HEK293 (cell line): ENCODE data around the gene NRF1.
A peak's percentile ranks its signal among the peaks of the same experiment; 100 is the strongest.

Source experiments
- EGR2 ChIP-seq: fragments of 450-650 bp; formaldehyde crosslinking; IDR thresholded peaks from 2 replicates; pipeline ENCODE4 v1.5.1; 2016; ENCODE audit warnings: low read depth, missing biosample characterization, missing genetic modification characterization
- GLI2 ChIP-seq: fragments of 450-650 bp; formaldehyde crosslinking; IDR thresholded peaks from 2 replicates; pipeline ENCODE4; 2017; ENCODE audit warnings: missing biosample characterization, missing genetic modification characterization, low read depth, borderline replicate concordance
- KLF9 ChIP-seq: fragments of 450-650 bp; formaldehyde crosslinking; IDR thresholded peaks from 2 replicates; pipeline ENCODE4 v1.5.1; 2016; ENCODE audit warnings: missing biosample characterization, missing genetic modification characterization, low read depth
- OSR2 ChIP-seq: fragments of 450-650 bp; formaldehyde crosslinking; IDR thresholded peaks from 2 replicates; pipeline ENCODE4 v1.5.1; 2016; ENCODE audit warnings: missing biosample characterization, missing genetic modification characterization
- SETDB1 ChIP-seq: IDR thresholded peaks from one replicate; pipeline ENCODE4 v1.6.1; 2017; ENCODE audit warnings: mild to moderate bottlenecking, low read length, moderate library complexity, mixed read lengths; ENCODE audit not compliant: insufficient read length
- SP2 ChIP-seq: fragments of 450-650 bp; formaldehyde crosslinking; IDR thresholded peaks from 2 replicates; pipeline ENCODE4 v1.5.1; 2016; ENCODE audit warnings: missing biosample characterization, missing genetic modification characterization
- SP3 ChIP-seq: fragments of 450-650 bp; formaldehyde crosslinking; IDR thresholded peaks from 2 replicates; pipeline ENCODE4 v1.5.1; 2016; ENCODE audit warnings: missing biosample characterization, missing genetic modification characterization
- YY2 ChIP-seq: fragments of 450-650 bp; formaldehyde crosslinking; IDR thresholded peaks from 2 replicates; pipeline ENCODE4 v1.5.1; 2016; ENCODE audit warnings: missing biosample characterization, missing genetic modification characterization
- ZFHX2 ChIP-seq: fragments of 450-650 bp; formaldehyde crosslinking; conservative IDR thresholded peaks from 2 replicates; pipeline ENCODE4 v1.5.1; 2016; ENCODE audit warnings: missing biosample characterization, missing genetic modification characterization
- ZFP37 ChIP-seq: fragments of 450-650 bp; formaldehyde crosslinking; IDR thresholded peaks from 2 replicates; pipeline ENCODE4 v1.5.1; 2016; ENCODE audit warnings: missing biosample characterization, missing genetic modification characterization
- ZNF121 ChIP-seq: fragments of 450-650 bp; formaldehyde crosslinking; IDR thresholded peaks from 2 replicates; pipeline ENCODE4 v1.5.1; 2016; ENCODE audit warnings: missing biosample characterization, missing genetic modification characterization
- ZNF146 ChIP-seq: fragments of 450-650 bp; formaldehyde crosslinking; IDR thresholded peaks from 2 replicates; pipeline ENCODE4 v1.5.1; 2016; ENCODE audit warnings: missing biosample characterization, missing genetic modification characterization
- ZNF174 ChIP-seq: fragments of 450-650 bp; formaldehyde crosslinking; IDR thresholded peaks from 2 replicates; pipeline ENCODE4 v1.5.0; 2017; ENCODE audit warnings: missing biosample characterization, mild to moderate bottlenecking, missing genetic modification characterization
- ZNF223 ChIP-seq: fragments of 450-650 bp; formaldehyde crosslinking; IDR thresholded peaks from 2 replicates; pipeline ENCODE4 v1.5.1; 2016; ENCODE audit warnings: missing biosample characterization, missing genetic modification characterization
- ZNF248 ChIP-seq: fragments of 450-650 bp; formaldehyde crosslinking; IDR thresholded peaks from 2 replicates; pipeline ENCODE4 v1.5.1; 2017; ENCODE audit warnings: missing biosample characterization, missing genetic modification characterization
- ZNF266 ChIP-seq: fragments of 450-650 bp; formaldehyde crosslinking; IDR thresholded peaks from 2 replicates; pipeline ENCODE4 v1.5.1; 2016; ENCODE audit warnings: missing biosample characterization, missing genetic modification characterization, low read depth
- ZNF302 ChIP-seq: fragments of 450-650 bp; formaldehyde crosslinking; IDR thresholded peaks from 2 replicates; pipeline ENCODE4 v1.5.1; 2016; ENCODE audit warnings: missing biosample characterization, missing genetic modification characterization, low read depth
- ZNF362 ChIP-seq: fragments of 450-650 bp; formaldehyde crosslinking; IDR thresholded peaks from 2 replicates; pipeline ENCODE4 v1.5.1; 2016; ENCODE audit warnings: missing biosample characterization, missing genetic modification characterization
- ZNF366 ChIP-seq: fragments of 450-650 bp; formaldehyde crosslinking; conservative IDR thresholded peaks from 2 replicates; pipeline ENCODE4 v1.5.1; 2016; ENCODE audit warnings: missing biosample characterization, missing genetic modification characterization
- ZNF449 ChIP-seq: fragments of 450-650 bp; formaldehyde crosslinking; IDR thresholded peaks from 2 replicates; pipeline ENCODE4 v1.5.1; 2017; ENCODE audit warnings: missing biosample characterization, mild to moderate bottlenecking, missing genetic modification characterization, moderate library complexity
- ZNF513 ChIP-seq: fragments of 450-650 bp; IDR thresholded peaks from 2 replicates; pipeline ENCODE4 v1.5.1; 2018; ENCODE audit warnings: missing biosample characterization, missing genetic modification characterization
- ZNF560 ChIP-seq: fragments of 450-650 bp; formaldehyde crosslinking; IDR thresholded peaks from 2 replicates; pipeline ENCODE4 v1.5.1; 2017; ENCODE audit warnings: missing biosample characterization, missing genetic modification characterization, borderline replicate concordance
- ZNF585B ChIP-seq: fragments of 450-650 bp; formaldehyde crosslinking; IDR thresholded peaks from 2 replicates; pipeline ENCODE4 v1.5.1; 2016; ENCODE audit warnings: missing biosample characterization, missing genetic modification characterization
- ZNF626 ChIP-seq: fragments of 450-650 bp; sonication (Bioruptor Pico); formaldehyde crosslinking; IDR thresholded peaks from 2 replicates; pipeline ENCODE4 v1.5.1; 2018; ENCODE audit warnings: missing biosample characterization, missing genetic modification characterization, inconsistent platforms
- ZNF629 ChIP-seq: fragments of 450-650 bp; formaldehyde crosslinking; IDR thresholded peaks from 2 replicates; pipeline ENCODE4 v1.5.1; 2017; ENCODE audit warnings: missing biosample characterization, missing genetic modification characterization
- ZNF658 ChIP-seq: fragments of 450-650 bp; formaldehyde crosslinking; IDR thresholded peaks from 2 replicates; pipeline ENCODE4; 2016; ENCODE audit warnings: missing biosample characterization, missing genetic modification characterization
- ZNF660 ChIP-seq: fragments of 450-650 bp; IDR thresholded peaks from 2 replicates; pipeline ENCODE4 v1.5.1; 2018; ENCODE audit warnings: missing biosample characterization, mild to moderate bottlenecking, missing genetic modification characterization
- ZNF785 ChIP-seq: fragments of 450-650 bp; formaldehyde crosslinking; IDR thresholded peaks from 2 replicates; pipeline ENCODE4 v1.5.1; 2016; ENCODE audit warnings: missing biosample characterization, missing genetic modification characterization
- ZNF792 ChIP-seq: fragments of 450-650 bp; formaldehyde crosslinking; IDR thresholded peaks from 2 replicates; pipeline ENCODE4 v1.5.1; 2016; ENCODE audit warnings: missing biosample characterization, missing genetic modification characterization
- TF ChIP-seq, protein P1 (sequence below): fragments of 450-650 bp; formaldehyde crosslinking; IDR thresholded peaks from 2 replicates; pipeline ENCODE4 v1.5.1; 2016; ENCODE audit warnings: missing biosample characterization, missing genetic modification characterization
- TF ChIP-seq, protein P2 (sequence below): fragments of 450-650 bp; formaldehyde crosslinking; IDR thresholded peaks from 2 replicates; pipeline ENCODE4 v1.5.1; 2016; ENCODE audit warnings: missing biosample characterization, missing genetic modification characterization
- TF ChIP-seq, protein P3 (sequence below): fragments of 450-650 bp; formaldehyde crosslinking; IDR thresholded peaks from 2 replicates; pipeline ENCODE4 v1.5.1; 2016; ENCODE audit warnings: missing biosample characterization, missing genetic modification characterization

The NRF1 gene

GRCh38 chr7:129780257-129780973, 168.9 kb downstream of the NRF1 start (continued):
- no peak for TF ChIP-seq ZNF366 (tag by site-specific recombination)
- no peak for TF ChIP-seq ZNF629 (tag by site-specific recombination)
- no peak for TF ChIP-seq ZNF513 (tag by site-specific recombination)
- peak; percentile 86 for TF ChIP-seq KLF9 (tag by site-specific recombination)
- TF ChIP-seq ZNF626 (tag by site-specific recombination) = no peak
- no peak for TF ChIP-seq ZNF658 (tag by site-specific recombination)
- peak; percentile 64; the same call in 1 of the 2 replicates for TF ChIP-seq ZNF449 (tag by site-specific recombination)
- TF ChIP-seq ZNF660 (tag by site-specific recombination) = no peak
- TF ChIP-seq YY2 (tag by site-specific recombination) = no peak
- peak; percentile 66; the same call in 1 of the 2 replicates for TF ChIP-seq EGR2 (tag by site-specific recombination)
- TF ChIP-seq, protein P1, sequence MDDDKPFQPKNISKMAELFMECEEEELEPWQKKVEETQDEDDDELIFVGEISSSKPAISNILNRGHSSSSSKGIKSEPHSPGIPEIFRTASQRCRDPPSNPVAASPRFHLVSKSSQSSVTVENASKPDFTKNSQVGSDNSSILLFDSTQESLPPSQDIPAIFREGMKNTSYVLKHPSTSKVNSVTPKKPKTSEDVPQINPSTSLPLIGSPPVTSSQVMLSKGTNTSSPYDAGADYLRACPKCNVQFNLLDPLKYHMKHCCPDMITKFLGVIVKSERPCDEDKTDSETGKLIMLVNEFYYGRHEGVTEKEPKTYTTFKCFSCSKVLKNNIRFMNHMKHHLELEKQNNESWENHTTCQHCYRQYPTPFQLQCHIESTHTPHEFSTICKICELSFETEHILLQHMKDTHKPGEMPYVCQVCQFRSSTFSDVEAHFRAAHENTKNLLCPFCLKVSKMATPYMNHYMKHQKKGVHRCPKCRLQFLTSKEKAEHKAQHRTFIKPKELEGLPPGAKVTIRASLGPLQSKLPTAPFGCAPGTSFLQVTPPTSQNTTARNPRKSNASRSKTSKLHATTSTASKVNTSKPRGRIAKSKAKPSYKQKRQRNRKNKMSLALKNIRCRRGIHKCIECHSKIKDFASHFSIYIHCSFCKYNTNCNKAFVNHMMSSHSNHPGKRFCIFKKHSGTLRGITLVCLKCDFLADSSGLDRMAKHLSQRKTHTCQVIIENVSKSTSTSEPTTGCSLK (tag by site-specific recombination) = no peak
- TF ChIP-seq OSR2 (tag by site-specific recombination) = peak; percentile 11; the same call in 1 of the 2 replicates
- no peak for TF ChIP-seq ZNF146 (tag by site-specific recombination)
- TF ChIP-seq ZFHX2 (tag by site-specific recombination) = peak; percentile 76
- TF ChIP-seq, protein P2, sequence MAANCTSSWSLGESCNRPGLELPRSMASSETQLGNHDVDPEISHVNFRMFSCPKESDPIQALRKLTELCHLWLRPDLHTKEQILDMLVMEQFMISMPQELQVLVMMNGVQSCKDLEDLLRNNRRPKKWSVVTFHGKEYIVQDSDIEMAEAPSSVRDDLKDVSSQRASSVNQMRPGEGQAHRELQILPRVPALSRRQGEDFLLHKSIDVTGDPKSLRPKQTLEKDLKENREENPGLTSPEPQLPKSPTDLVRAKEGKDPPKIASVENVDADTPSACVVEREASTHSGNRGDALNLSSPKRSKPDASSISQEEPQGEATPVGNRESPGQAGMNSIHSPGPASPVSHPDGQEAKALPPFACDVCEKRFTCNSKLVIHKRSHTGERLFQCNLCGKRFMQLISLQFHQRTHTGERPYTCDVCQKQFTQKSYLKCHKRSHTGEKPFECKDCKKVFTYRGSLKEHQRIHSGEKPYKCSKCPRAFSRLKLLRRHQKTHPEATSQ (tag by site-specific recombination) = 0 out of 2 replicates have a peak, but pooled peaks have one; percentile 47
- TF ChIP-seq SP2 = peak; percentile 79
- peak; percentile 94 for TF ChIP-seq SP3 (tag by site-specific recombination)
- TF ChIP-seq, protein P3, sequence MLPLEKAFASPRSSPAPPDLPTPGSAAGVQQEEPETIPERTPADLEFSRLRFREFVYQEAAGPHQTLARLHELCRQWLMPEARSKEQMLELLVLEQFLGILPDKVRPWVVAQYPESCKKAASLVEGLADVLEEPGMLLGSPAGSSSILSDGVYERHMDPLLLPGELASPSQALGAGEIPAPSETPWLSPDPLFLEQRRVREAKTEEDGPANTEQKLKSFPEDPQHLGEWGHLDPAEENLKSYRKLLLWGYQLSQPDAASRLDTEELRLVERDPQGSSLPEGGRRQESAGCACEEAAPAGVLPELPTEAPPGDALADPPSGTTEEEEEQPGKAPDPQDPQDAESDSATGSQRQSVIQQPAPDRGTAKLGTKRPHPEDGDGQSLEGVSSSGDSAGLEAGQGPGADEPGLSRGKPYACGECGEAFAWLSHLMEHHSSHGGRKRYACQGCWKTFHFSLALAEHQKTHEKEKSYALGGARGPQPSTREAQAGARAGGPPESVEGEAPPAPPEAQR (tag by site-specific recombination) = no peak
- TF ChIP-seq ZNF560 (tag by site-specific recombination) = no peak
- TF ChIP-seq ZNF792 = no peak
- no peak for TF ChIP-seq ZNF223 (tag by site-specific recombination)
- no peak for TF ChIP-seq ZNF121 (tag by site-specific recombination)
- TF ChIP-seq GLI2 (tag by site-specific recombination) = no peak
- no peak; the same call in 1 of the 2 replicates for TF ChIP-seq ZNF585B (tag by site-specific recombination)
- TF ChIP-seq ZNF266 (tag by site-specific recombination) = no peak
- no peak for TF ChIP-seq ZNF248 (tag by site-specific recombination)
- TF ChIP-seq ZNF362 = no peak
- no peak for TF ChIP-seq ZNF785 (tag by site-specific recombination)
- TF ChIP-seq SETDB1 = no peak
- peak; percentile 65; the same call in 1 of the 2 replicates for TF ChIP-seq ZFP37
- no peak for TF ChIP-seq ZNF174 (tag by site-specific recombination)
- TF ChIP-seq ZNF302 = no peak
